HG03103 (cell line): Measurements from ENCODE around the gene VMAC.

Experiments used
- ATAC-seq: cut with Tn5 transposase; IDR thresholded peaks from one replicate; pipeline ENCODE4 v1.9.1; 2021; ENCODE audit warnings: low read depth; ENCODE audit not compliant: unreplicated experiment

The VMAC gene

DNA sequence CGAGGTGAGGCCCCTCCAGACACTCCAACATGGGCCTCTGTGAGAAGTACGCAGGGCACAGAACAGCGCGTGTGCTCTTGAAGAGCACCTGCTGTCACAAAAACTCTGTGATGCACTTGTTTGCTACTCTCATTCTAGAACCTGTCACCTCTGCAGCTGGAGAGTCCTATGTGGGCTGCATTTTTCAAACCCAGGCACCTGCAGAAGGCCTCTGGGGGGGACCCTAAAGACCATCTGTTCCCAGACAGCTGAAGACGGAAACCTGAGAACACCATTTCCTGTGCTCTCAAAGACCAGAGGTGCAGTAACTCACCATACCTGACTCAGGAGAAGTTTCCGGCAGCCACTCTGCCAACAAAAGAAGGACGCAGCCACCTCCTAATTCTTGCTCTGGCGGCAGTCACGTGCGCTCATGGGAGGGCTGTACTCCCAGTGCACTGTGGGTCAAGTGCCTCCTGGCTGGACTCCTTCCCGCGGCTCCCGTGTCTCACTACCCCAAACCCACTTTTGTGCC lies 45.2 kb downstream of the VMAC start:
- ATAC-seq = no peak

- no peak for ATAC-seq
Observed at GRCh38 chr19:5950741-5951140, 46.1 kb downstream of the VMAC start.

- no peak for ATAC-seq
Observed at GRCh38 chr19:5951338-5951861, 46.7 kb downstream of the VMAC start.

GRCh38 chr19:5952193-5953029 lies 47.7 kb downstream of the VMAC start:
- ATAC-seq = no peak

DNA sequence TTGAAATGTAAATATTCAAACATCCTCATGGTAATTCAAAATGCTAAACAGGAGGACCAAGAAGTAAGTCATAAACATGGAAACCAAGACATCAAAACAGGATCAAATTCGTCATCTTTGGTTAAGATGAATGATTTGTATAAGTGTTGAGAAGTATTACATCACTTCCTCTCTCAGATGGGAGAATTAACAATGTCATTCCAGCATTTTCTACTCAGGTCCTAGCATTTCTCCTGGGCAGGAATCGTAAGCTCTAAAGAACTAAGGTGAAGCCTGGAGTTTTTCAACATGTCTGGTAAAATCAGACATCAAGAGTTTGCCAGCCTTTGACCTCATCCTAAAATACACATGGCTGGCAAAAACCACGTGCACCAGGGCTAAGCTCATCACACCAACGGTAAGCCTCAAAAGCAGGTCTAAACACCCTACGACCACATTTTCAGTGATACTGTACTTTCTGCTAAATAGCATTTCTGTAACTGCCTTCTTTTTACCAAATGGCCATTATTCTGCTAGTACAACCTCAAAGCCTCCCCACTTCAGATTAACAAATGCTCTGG lies 48.4 kb downstream of the VMAC start:
- no peak for ATAC-seq

- no peak for ATAC-seq
Observed at GRCh38 chr19:5953680-5954213, 49.1 kb downstream of the VMAC start.

- ATAC-seq = no peak
Observed at GRCh38 chr19:5954293-5954692, 49.6 kb downstream of the VMAC start.

DNA sequence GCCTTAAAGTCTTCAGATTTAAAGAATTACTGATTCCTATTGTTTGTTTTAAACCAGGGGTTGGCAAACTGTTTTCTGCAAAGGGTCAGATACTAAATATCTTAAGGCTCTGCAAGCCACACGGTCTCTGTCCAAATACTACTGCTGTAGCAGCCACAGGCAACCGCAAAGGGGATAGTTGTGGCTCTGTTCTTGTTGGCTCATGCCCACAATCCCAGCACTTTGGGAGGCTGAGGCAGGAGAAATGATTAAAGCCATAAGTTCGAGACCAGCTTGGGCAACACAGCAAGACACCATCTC lies 50.9 kb downstream of the VMAC start:
- ATAC-seq = no peak

DNA sequence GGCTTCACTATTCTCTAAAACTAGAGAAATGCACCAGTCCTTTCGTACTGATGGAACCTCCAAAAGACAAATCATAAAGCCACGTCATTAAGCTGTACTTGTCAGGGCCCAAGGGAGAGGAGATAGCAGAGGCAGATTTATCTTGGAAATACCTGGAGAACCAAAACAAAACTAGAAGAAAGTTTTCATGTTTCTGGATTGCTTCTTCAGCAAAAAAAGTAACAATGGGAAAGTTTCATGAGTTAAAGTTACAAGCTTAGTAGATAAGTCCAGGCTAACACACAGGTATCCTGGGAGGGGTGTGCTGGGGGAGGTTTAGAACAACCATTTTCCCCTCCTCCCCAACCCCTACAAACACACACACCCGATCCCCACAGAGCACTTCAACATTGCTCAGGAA lies 51.7 kb downstream of the VMAC start:
- no peak for ATAC-seq

GRCh38 chr19:5956728-5957127 lies 52.1 kb downstream of the VMAC start:
- no peak for ATAC-seq

GRCh38 chr19:5957170-5957569 lies 52.5 kb downstream of the VMAC start:
- ATAC-seq = no peak

DNA sequence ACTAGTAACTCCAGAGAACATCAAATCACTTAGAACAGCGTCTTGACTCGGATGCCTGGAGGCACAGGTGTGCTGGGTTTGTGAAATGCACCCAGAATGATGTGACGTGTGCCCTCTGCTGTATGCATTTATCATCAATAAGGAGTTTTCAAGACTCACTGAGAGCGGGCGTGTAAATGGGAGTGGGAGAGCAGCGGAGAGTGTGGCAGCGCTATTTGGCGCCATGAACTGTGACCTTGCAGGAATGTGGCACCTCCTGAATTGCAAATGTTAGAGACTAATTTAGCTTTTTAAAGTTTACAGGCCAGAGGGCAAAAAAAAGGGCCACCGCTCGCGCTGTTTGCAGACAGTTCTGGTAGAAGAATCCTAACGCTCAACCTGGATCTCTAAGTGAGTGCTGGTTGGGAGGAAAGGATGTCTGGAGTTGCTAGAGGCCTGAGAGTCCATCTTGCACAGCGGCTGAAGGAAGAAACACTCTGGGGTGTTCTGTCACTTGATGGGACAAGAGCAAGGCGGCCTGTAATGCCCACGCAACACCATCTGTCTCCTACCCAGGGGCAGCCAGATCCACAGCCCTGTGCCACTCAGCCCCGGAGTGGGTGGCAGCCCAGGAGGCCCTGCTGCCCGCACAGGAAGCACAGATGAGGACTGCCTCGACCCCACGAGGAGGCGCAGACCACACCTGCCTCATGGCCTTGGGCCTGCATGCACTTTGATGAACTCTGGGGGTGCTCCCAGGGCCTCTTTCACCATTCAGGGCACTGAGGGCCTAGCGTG lies 53.6 kb downstream of the VMAC start:
- ATAC-seq = no peak

GRCh38 chr19:5958851-5959122 lies 54.1 kb downstream of the VMAC start:
- ATAC-seq = no peak

GRCh38 chr19:5959260-5960004 lies 54.8 kb downstream of the VMAC start:
- no peak for ATAC-seq
